DMS153 (cell line): ENCODE data around the gene MOCOS.

Source experiments
- DNase-seq: peaks from one replicate; lab custom pipeline; 2025; lab: John Stamatoyannopoulos, UW

MOCOS gene

GRCh38 chr18:36305375-36305774 is 118.1 kb downstream of the MOCOS start:
- no peak for DNase-seq

DNA sequence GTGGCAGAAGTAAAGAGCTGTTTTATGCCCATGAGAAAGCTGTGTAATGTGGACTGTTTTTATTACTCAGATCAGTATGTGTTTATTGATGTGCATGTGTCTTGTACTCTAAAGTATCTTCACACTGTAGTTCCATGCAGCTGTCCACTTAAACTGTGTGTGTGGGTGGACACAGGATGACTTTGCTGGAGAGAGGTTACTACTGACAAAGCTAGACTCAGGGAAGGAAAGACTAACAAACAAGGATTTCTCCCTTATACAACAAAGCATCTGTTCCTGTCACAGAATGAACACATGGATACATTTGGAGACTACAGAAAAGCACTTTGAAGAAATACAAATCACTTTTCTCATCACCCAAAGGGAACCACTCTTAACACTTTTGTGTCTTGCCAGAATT is 120.2 kb downstream of the MOCOS start:
- no peak for DNase-seq

- no peak for DNase-seq
Observed at GRCh38 chr18:36308711-36309435, 121.6 kb downstream of the MOCOS start.

- no peak for DNase-seq
Observed at GRCh38 chr18:36309436-36310391, 122.4 kb downstream of the MOCOS start.

DNA sequence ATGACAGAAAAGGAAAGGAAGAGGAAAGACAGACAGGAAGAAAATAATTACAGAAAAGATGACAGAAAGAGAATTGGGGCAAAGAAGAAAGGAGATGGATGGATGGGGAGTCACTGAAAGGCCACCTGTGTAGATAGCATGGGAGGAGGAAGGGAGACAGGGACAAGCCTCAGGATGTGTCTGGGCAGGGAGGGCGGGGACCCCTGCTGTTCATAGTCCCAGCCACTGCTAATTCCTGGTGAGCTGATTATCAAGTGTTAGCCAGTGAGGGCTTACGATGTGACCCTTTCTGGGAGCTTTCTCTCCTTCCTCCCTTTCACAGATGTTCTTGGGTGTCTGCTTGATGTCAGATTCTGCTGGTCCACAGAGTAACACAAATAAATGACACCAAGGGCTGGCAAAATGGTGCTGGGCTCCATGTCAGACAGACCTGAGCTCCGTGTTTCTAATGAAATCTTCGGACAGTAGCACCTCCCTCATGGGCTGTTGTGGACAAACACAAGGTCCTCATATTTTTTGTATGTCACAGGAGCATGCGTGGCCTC is 123.8 kb downstream of the MOCOS start:
- DNase-seq, result no peak

- DNase-seq, result no peak
Observed at GRCh38 chr18:36312806-36313395, 125.6 kb downstream of the MOCOS start.

DNA sequence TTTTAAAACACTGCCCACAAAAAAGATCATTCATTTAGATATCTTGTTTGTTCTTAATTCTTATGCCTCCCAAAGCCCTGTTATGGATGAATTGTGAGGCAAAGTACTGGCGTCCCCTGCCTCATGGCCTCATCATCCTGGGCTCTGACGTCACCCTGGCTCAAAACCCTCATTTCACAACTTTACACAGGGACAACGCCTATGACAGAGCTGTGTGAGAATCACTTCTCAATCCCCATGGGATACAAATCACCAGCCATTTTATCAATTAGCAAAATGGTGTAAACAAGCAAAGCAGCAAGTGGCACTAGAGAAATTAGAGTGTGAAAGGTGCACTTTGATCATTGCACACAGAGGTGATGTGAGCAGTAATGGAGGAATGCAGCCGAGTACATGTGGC is 126.8 kb downstream of the MOCOS start:
- DNase-seq, result no peak

- DNase-seq, result no peak
Observed at GRCh38 chr18:36314754-36315153, 127.5 kb downstream of the MOCOS start.

- no peak for DNase-seq
Observed at GRCh38 chr18:36315736-36316135, 128.4 kb downstream of the MOCOS start.

DNA sequence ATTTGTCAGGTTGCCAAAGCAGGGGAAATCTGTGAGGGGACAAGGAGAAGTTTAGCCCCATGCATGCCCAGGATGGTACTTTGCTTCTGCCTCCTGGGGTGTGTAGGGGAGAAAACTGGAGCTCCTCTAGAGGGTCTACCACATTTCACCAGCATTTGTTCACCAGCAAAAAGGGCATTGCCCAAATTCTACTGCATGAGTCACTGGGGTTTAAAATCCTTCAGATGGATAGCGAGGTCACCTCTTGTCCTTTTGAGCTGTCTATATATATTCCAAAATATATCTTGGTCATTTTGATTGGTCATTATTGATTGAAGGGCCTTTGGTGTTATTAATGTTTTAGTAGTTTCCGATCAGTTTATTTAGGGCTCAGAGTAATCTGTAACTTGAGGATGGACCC is 128.9 kb downstream of the MOCOS start:
- no peak for DNase-seq
